GM12874 (cell line): ENCODE data around the gene ANXA11.

ENCODE experiments used
- CTCF ChIP-seq: IDR thresholded peaks from 2 replicates; pipeline ENCODE4 v1.5.1; 2011; ENCODE audit warnings: low read depth, mild to moderate bottlenecking, control low read depth, low read length, moderate library complexity; ENCODE audit not compliant: insufficient read depth

Gene ANXA11

GRCh38 chr10:80183436-80183835, 21.9 kb downstream of the ANXA11 start:
- TF ChIP-seq CTCF, result no peak

GRCh38 chr10:80182986-80183385, 22.4 kb downstream of the ANXA11 start:
- TF ChIP-seq CTCF, result no peak

GRCh38 chr10:80177781-80178636, 27.3 kb downstream of the ANXA11 start:
- TF ChIP-seq CTCF, result no peak

- TF ChIP-seq CTCF, result no peak
These were observed 28.8 kb downstream of the ANXA11 start for GRCh38 chr10:80176526-80176925.

- TF ChIP-seq CTCF, result no peak
These were observed 30.5 kb downstream of the ANXA11 start for GRCh38 chr10:80174641-80175395.

GRCh38 chr10:80173466-80173865, 31.9 kb downstream of the ANXA11 start:
- no peak for TF ChIP-seq CTCF

GRCh38 chr10:80172896-80173295, 32.4 kb downstream of the ANXA11 start:
- TF ChIP-seq CTCF, result no peak
